SK-N-SH treated with all-trans-retinoic acid at 6 μM for 48 hours (cell line): ENCODE data around the gene CIITA.

Experiments used
- ATAC-seq: fragments of 200-7000 bp; cut with Tn5 transposase; 3 replicates; pipeline ENCODE4 v1.9.1; 2020; ENCODE audit warnings: mild to moderate bottlenecking, moderate library complexity
- ARNTL ChIP-seq: fragments of 450-650 bp; formaldehyde crosslinking; IDR thresholded peaks from 2 replicates; pipeline ENCODE4 v1.5.0; 2020; ENCODE audit warnings: low read depth, mild to moderate bottlenecking, moderate library complexity, borderline replicate concordance
- CREB5 ChIP-seq: fragments of 250-450 bp; sonication (Bioruptor Pico); IDR thresholded peaks from 2 replicates; pipeline ENCODE4 v1.5.1; 2020; ENCODE audit warnings: low read depth, mild to moderate bottlenecking, moderate library complexity
- CSDC2 ChIP-seq: fragments of 250-450 bp; sonication (Bioruptor Pico); IDR thresholded peaks from 2 replicates; pipeline ENCODE4 v1.5.0; 2020; ENCODE audit warnings: mild to moderate bottlenecking, moderate library complexity
- ESRRG ChIP-seq: fragments of 250-450 bp; sonication (Bioruptor Pico); IDR thresholded peaks from 2 replicates; pipeline ENCODE4 v1.6.1; 2021; ENCODE audit warnings: mild to moderate bottlenecking
- GLIS3 ChIP-seq: fragments of 250-450 bp; sonication (Bioruptor Pico); IDR thresholded peaks from 2 replicates; pipeline ENCODE4 v1.5.0; 2020; ENCODE audit warnings: mild to moderate bottlenecking, moderate library complexity
- ISL1 ChIP-seq: fragments of 250-450 bp; sonication (Bioruptor Pico); IDR thresholded peaks from 2 replicates; pipeline ENCODE4 v2.1.2; 2022; ENCODE audit warnings: mild to moderate bottlenecking, moderate library complexity
- OSR1 ChIP-seq: fragments of 250-450 bp; sonication (Bioruptor Pico); IDR thresholded peaks from 2 replicates; pipeline ENCODE4 v1.8.0; 2022; ENCODE audit warnings: moderate library complexity, mild to moderate bottlenecking, inconsistent platforms
- PPARA ChIP-seq: fragments of 250-450 bp; sonication (Bioruptor Pico); IDR thresholded peaks from 2 replicates; pipeline ENCODE4 v1.5.0; 2020; ENCODE audit warnings: mild to moderate bottlenecking, borderline replicate concordance
- RARB ChIP-seq: fragments of 250-450 bp; sonication (Bioruptor Pico); IDR thresholded peaks from 2 replicates; pipeline ENCODE4 v1.8.0; 2021; ENCODE audit warnings: mild to moderate bottlenecking, moderate library complexity
- SNAI2 ChIP-seq: fragments of 250-450 bp; sonication (Bioruptor Pico); IDR thresholded peaks from 2 replicates; pipeline ENCODE4 v1.5.0; 2020; ENCODE audit warnings: mild to moderate bottlenecking, moderate library complexity
- TCF4 ChIP-seq: fragments of 250-450 bp; sonication (Bioruptor Pico); IDR thresholded peaks from 2 replicates; pipeline ENCODE4 v1.8.0; 2021; ENCODE audit warnings: mild to moderate bottlenecking, moderate library complexity, borderline replicate concordance
- TOX ChIP-seq: fragments of 250-450 bp; sonication (Bioruptor Pico); IDR thresholded peaks from 2 replicates; pipeline ENCODE4 v1.8.0; 2021; ENCODE audit warnings: mild to moderate bottlenecking, moderate library complexity, borderline replicate concordance
- TSHZ2 ChIP-seq: fragments of 250-450 bp; sonication (Bioruptor Pico); IDR thresholded peaks from 2 replicates; pipeline ENCODE4 v1.5.0; 2020; ENCODE audit warnings: mild to moderate bottlenecking, moderate library complexity
- ZC3H10 ChIP-seq: fragments of 250-450 bp; sonication (Bioruptor Pico); IDR thresholded peaks from 2 replicates; pipeline ENCODE4 v1.5.1; 2021; ENCODE audit warnings: mild to moderate bottlenecking, moderate library complexity
- ZFP30 ChIP-seq: fragments of 450-650 bp; formaldehyde crosslinking; IDR thresholded peaks from 2 replicates; pipeline ENCODE4 v1.5.0; 2022; ENCODE audit warnings: mild to moderate bottlenecking, moderate library complexity
- ZNF565 ChIP-seq: fragments of 450-650 bp; formaldehyde crosslinking; conservative IDR thresholded peaks from 2 replicates; pipeline ENCODE4 v1.5.0; 2020; ENCODE audit warnings: low read depth, mild to moderate bottlenecking, moderate library complexity
- ZNF70 ChIP-seq: fragments of 450-650 bp; formaldehyde crosslinking; IDR thresholded peaks from 2 replicates; pipeline ENCODE4 v1.5.0; 2020; ENCODE audit warnings: mild to moderate bottlenecking, moderate library complexity
- ZNF8 ChIP-seq: fragments of 450-650 bp; formaldehyde crosslinking; IDR thresholded peaks from 2 replicates; pipeline ENCODE4 v1.5.0; 2020; ENCODE audit warnings: mild to moderate bottlenecking, moderate library complexity
- TF ChIP-seq, protein P1 (sequence below): fragments of 250-450 bp; sonication (Bioruptor Pico); IDR thresholded peaks from 2 replicates; pipeline ENCODE4 v1.5.1; 2021; ENCODE audit warnings: mild to moderate bottlenecking, moderate library complexity

Gene CIITA

GRCh38 chr16:10964039-10964890 is 87.3 kb downstream of the CIITA start:
- no peak for TF ChIP-seq PPARA (CRISPR knock-in tag)
- TF ChIP-seq ZNF8 (CRISPR knock-in tag) = no peak
- TF ChIP-seq OSR1 = no peak
- TF ChIP-seq CSDC2 (CRISPR knock-in tag) = no peak
- TF ChIP-seq ZFP30 = no peak
- TF ChIP-seq SNAI2 (CRISPR knock-in tag) = no peak
- no peak for TF ChIP-seq ESRRG (CRISPR knock-in tag)
- TF ChIP-seq, protein P1, sequence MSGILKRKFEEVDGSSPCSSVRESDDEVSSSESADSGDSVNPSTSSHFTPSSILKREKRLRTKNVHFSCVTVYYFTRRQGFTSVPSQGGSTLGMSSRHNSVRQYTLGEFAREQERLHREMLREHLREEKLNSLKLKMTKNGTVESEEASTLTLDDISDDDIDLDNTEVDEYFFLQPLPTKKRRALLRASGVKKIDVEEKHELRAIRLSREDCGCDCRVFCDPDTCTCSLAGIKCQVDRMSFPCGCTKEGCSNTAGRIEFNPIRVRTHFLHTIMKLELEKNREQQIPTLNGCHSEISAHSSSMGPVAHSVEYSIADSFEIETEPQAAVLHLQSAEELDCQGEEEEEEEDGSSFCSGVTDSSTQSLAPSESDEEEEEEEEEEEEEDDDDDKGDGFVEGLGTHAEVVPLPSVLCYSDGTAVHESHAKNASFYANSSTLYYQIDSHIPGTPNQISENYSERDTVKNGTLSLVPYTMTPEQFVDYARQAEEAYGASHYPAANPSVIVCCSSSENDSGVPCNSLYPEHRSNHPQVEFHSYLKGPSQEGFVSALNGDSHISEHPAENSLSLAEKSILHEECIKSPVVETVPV (CRISPR knock-in tag) = no peak
- TF ChIP-seq ZC3H10 = no peak
- TF ChIP-seq ARNTL = no peak

DNA sequence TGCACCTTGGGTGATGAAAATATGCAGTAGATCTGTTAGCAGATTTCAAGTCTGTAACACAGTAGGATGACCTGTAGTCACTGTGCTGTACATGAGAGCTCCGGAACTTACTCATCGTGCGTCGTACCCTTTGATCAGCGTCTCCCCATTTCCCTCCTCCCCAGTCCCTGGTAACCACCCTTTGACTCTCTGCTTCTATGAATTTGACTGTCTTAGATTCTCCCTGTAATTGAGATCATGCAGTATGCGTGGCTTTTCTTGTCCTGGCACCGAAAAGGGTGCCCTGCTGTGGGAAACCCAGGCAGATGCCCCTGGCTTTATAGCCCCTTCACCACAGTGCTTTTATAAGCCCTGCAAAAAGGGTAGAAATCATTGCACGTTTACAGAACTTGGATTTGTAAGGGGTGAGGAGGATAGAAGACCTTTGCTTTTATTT is 87.9 kb downstream of the CIITA start:
- ATAC-seq = no peak

More at GRCh38 chr16:10964039-10964890, 87.3 kb downstream of the CIITA start:
- ATAC-seq = peak; percentile 92

More for the DNA sequence above, 87.9 kb downstream of the CIITA start:
- TF ChIP-seq SNAI2 (CRISPR knock-in tag) (no peak), ARNTL (no peak), GLIS3 (CRISPR knock-in tag) (no peak), ESRRG (CRISPR knock-in tag) (no peak), PPARA (CRISPR knock-in tag) (no peak), ZNF565 (CRISPR knock-in tag) (no peak), CREB5 (no peak), ZNF8 (CRISPR knock-in tag) (no peak), ZFP30 (no peak), TOX (no peak), ZC3H10 (no peak), TSHZ2 (CRISPR knock-in tag) (no peak), ZNF70 (CRISPR knock-in tag) (no peak), ISL1 (no peak), RARB (CRISPR knock-in tag) (no peak), OSR1 (no peak), TCF4 (CRISPR knock-in tag) (no peak)
- TF ChIP-seq, protein P1 (CRISPR knock-in tag) = no peak
